Left renal cortex interstitium (tissue), 4 donors: ENCODE results near the gene PGC. TPM values are rescaled to one million over a fixed set of nuclear protein-coding genes. Genes with fewer than 3 reads are reported as not detected.

Experiments used
- DNase-seq, 4 donors: peaks; one replicate each; pipeline ENCODE4 v3.0.0-alpha.2; 2013; ENCODE audit warnings: low read depth in 4 of 4, low spot score in 2 of 4, missing footprints in 1 of 4
- polyA plus RNA-seq, 4 donors: library from polyadenylated mRNA; unstranded; fragments of 120-200 nt; gene quantifications; one replicate each; pipeline ENCODE4 v1.2.1, GENCODE V29; 2013; ENCODE audit not compliant: insufficient read length in 4 of 4

Gene PGC
- polyA plus RNA-seq, 4 donors: 0.35 to 0.48 TPM; not detected in 2

- no peak for DNase-seq
These were observed 29.8 kb downstream of the PGC start for GRCh38 chr6:41717392-41717736.

GRCh38 chr6:41716516-41717391 lies 30.4 kb downstream of the PGC start:
- DNase-seq: no peak

- DNase-seq: no peak
These were observed 31.2 kb downstream of the PGC start for GRCh38 chr6:41715795-41716515.

GRCh38 chr6:41714556-41715273 lies 32.5 kb downstream of the PGC start:
- no peak for DNase-seq

GRCh38 chr6:41713650-41714291 lies 33.4 kb downstream of the PGC start:
- DNase-seq: no peak

- DNase-seq: no peak
These were observed 34.0 kb downstream of the PGC start for GRCh38 chr6:41713159-41713649.

- no peak for DNase-seq
These were observed 34.5 kb downstream of the PGC start for GRCh38 chr6:41712651-41713103.

- DNase-seq: no peak
These were observed 35.7 kb downstream of the PGC start for GRCh38 chr6:41711323-41712038.

GRCh38 chr6:41709375-41709774 lies 37.8 kb downstream of the PGC start:
- DNase-seq: no peak

GRCh38 chr6:41708856-41709255 lies 38.3 kb downstream of the PGC start:
- DNase-seq: no peak

- no peak for DNase-seq
These were observed 39.5 kb downstream of the PGC start for GRCh38 chr6:41707565-41708200.

GRCh38 chr6:41706876-41707564 lies 40.2 kb downstream of the PGC start:
- DNase-seq: no peak

- DNase-seq: no peak
These were observed 41.0 kb downstream of the PGC start for GRCh38 chr6:41705996-41706835.

- no peak for DNase-seq
These were observed 41.7 kb downstream of the PGC start for GRCh38 chr6:41705311-41705995.

GRCh38 chr6:41704656-41705310 lies 42.4 kb downstream of the PGC start:
- no peak for DNase-seq

- DNase-seq: no peak
These were observed 43.2 kb downstream of the PGC start for GRCh38 chr6:41704028-41704427.
